UCSD-AML1 (cell line): Measurements from ENCODE around the gene M1AP.
A peak's percentile ranks its signal among the peaks of the same experiment; 100 is the strongest.
"Not testable (repeated sequence)": the region's sequence is repeated elsewhere in the genome, so short reads cannot be mapped to it uniquely, and the experiment has no call there.

Experiments used
- DNase-seq: peaks from one replicate; lab custom pipeline; 2025; ENCODE audit not compliant: unreplicated experiment; lab: John Stamatoyannopoulos, UW

The M1AP gene

DNA sequence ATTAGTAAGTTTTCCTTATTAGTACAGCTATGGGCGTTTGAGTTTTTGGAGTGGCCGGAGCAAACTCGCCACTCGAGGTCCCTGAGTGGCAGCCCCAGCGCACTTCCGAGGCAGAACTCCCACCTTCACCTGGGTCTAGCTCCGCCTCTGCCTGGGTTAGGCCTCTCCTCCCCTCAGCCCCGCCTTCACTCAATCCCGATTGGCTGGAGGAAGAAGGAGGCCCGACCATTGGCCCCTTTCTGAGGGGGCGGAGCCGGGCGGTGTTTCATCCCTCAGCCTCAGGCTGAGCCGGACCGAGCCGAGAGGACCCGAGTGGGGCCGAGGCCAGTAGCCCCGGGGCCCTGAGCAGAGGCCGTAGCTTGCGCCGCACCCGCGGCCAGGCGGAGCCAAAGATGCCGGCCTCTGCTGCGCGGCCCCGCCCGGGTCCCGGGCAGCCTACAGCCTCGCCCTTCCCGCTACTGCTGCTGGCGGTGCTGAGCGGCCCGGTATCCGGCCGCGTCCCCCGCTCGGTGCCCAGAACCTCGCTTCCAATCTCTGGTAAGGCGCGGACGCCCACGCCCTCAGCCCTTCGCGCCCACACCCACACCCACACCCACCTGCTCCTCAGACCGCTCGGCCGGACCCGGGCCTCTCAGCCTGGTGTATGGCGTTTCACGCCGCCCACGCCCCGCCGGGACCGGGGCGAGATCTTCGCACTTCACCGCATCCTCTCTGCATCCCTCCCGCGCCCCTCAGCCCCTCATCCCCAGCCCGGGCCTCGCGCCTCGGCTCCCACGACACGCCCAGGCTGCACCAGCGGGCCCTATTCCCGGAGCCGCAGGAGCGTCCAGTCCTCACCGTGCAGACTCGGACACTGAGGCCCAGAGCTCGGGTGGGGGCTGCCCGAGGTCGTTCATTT is 6.1 kb upstream of the M1AP start, which contains the start of gene SEMA4F:
TSS of gene SEMA4F (plus strand) at position 263 of the 898 bp plus-strand sequence. CDS start at position 393, 130 bp downstream.
- peak; percentile 92 for DNase-seq

DNA sequence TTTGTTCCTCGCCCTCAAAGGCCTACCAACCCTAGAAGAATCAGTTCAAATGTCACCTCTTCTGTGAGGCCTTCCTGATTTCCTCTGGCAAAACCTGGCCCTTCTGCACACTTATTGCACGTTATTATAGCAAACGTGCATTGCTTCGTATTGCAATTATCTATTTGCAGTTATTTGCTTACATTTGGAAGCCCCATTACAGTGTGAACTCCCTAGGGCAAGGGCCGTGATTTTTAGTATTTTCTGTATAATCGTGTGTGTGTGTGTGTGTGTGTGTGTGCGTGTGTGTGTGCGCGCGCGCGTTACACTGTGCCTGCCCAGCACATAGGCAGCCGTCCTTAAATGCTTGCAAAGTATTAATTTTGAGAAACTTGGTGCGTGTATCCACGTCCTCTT is 5.5 kb upstream of the M1AP start:
- no peak for DNase-seq

DNA sequence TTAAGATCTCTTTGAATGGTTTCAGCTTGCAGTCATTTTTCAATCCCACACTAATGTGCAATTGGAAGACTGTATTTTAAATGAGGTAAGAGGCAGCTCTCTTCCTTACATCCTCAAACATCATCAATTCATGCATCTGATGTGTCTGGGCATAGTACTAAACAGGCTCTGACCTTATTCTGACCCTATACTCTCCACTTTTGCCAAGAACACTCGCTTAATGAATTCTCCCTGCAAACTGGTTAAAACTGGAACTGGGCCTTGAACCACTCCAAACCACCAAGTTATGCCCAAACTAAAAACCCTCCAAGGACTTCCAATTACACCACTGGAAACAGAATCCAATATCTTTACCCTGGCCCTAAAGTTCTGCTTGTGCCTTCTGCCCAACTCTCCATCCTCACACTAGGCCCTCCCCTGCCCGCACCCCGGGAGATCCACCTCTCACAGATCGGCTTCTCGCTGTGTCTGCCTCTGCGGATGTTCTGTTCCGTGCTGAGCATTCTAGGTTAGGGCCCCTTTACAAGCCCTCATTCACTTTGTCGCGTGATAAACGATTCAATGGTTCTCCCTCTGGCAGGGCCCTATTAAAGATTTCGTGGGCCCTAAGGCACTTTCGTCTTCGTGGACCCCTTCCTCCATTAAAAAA is 1.2 kb downstream of the M1AP start:
- DNase-seq: no peak

DNA sequence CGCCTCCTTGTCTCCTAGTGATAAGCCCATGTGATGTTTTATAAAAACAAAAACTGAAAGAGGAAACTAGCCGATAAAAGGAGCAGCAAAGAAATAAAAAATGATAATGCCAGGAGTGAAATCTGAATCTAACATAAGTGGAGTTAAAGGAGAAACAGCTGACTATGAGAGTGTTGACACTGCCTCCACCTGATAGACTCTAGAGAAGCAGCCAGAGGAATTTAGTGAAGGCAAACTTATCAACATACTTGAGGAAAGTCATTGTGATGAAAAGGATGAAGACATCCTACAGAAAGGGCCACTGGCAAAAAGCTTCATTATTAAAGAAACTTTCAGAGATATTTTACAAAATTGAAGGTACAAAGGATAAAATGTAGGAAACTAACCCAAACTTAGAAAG is 1.9 kb downstream of the M1AP start:
- DNase-seq: no peak

DNA sequence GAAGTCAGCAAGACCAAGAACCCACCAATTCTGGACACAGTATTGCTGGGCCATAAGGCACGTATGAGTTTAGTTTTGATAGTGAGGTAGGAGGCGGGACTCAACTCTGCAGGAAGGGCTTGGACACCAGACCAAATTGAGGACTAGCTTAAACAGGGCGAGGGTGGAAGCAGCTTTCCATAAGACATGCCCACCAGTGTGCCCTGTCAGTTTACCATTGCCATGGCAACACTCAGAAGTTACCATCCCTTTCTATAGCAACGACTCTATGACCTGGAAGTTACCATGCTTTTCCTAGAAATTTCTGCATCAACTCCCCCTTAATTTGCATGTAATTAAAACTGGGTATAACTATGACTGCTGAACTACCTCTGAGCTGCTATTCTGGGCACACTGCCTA is 2.8 kb downstream of the M1AP start:
- no peak for DNase-seq

DNA sequence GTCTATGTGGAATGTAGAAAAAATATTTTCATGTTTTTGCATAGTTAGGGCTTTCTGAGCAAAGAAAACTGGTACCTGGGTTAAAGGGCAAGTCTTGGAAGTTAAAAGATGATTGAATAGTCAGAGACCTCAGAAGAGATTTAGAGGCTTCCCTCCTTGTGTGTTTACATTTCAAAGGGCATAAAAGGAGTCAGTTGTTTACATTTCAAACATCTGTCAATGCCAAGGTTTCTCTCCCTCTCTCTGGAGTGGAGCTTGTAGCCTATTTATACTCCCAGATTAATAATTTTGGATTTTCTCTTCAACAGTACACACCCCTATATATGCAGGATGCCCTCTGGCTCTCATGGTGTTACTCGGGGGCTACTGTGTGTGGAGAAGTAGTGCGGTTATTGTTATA is 8.6 kb downstream of the M1AP start:
- DNase-seq: no peak

DNA sequence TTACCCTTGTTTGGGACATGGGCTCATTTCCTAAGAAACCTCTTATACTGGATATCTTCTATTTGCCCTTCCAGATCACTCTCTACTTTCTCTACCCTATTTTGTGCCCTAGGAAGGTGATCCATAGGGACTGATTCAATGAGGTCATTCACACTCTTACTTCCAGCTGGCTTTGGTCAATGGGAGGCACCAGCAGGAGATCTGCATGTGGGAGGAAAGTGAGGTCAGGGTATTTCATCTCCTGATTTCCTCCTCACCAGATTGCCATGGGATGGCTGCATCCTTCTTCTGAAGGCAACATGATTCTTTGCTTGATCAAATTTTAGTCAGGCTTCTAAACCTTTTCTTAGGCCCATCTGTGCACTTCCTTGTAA is 15.2 kb downstream of the M1AP start:
- no peak for DNase-seq

DNA sequence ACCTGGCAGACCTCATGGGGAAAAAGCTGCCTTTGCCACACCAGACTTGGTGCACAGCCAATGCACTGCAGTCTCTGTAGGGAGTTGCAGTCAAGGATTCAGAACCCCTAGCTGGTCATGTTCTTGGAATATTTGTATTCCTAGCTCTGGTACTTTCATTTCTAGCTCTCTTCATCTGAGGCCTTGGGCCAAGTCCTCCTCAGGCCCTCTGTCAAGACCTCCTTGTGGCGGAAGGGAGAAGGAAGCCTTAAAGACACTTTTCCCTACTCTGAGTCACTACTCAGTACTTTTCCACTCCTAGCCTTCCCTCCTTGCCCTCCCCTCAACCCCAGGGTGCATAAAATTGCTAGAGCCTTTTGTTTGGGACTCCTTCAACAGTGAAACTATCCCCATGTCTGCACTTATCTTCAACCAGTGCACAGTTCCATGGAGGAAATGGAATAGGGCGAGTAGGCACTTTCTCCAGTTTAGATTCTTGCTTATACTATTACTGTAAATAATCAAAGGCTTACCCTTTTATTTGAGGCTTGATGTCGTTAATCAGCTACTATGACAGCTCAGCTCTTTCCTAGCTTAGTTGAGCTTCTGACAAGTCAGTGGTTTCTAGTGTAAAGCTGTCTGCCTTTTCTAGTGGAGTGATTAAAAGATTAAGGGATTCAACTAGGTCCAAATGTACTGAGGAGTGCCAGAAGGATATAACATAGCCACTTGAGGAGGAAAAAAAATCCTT is 15.8 kb downstream of the M1AP start:
- no peak for DNase-seq

DNA sequence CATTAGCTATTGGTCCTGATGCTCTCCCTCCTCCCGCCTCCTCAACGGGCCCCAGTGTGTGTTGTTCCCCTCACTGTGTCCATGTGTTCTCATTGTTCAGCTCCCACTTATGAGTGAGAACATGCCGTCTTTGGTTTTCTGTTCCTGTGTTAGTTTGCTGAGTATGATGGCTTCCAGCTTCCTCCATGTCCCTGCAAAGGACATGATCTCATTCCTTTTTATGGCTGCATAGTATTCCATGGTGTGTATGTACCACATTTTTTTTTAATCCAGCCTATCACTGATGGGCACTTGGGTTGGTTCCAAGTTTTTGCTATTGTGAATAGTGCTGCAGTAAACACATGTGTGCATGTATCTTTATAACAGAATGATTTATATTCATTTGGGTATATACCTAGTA is 17.7 kb downstream of the M1AP start:
- not testable (repeated sequence) for DNase-seq

DNA sequence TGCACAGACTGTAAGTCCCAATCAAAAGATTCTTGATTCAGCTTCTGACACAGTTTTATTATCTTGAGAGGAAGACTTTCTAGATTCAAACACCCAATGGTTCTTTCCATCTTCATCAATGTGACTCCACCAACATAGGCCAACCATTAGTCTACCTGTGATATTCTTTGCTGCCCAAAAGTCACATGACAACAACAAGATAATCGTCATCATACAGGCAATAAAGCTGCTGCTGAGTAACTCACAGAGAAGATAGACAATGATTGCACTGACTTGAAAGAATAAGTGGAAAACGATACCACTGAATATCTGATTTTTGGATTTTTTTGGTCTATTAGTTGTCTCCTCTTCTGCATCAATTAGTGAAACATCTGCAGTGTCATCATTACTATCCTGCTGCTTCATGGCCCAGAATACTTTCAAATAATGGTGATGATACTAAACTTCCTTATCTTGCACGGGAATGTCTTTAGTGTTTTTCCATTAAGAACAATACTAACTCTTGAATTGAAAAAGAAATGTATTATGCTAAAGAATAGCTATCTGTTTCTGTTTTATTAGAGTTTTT is 19.5 kb downstream of the M1AP start:
- no peak for DNase-seq

DNA sequence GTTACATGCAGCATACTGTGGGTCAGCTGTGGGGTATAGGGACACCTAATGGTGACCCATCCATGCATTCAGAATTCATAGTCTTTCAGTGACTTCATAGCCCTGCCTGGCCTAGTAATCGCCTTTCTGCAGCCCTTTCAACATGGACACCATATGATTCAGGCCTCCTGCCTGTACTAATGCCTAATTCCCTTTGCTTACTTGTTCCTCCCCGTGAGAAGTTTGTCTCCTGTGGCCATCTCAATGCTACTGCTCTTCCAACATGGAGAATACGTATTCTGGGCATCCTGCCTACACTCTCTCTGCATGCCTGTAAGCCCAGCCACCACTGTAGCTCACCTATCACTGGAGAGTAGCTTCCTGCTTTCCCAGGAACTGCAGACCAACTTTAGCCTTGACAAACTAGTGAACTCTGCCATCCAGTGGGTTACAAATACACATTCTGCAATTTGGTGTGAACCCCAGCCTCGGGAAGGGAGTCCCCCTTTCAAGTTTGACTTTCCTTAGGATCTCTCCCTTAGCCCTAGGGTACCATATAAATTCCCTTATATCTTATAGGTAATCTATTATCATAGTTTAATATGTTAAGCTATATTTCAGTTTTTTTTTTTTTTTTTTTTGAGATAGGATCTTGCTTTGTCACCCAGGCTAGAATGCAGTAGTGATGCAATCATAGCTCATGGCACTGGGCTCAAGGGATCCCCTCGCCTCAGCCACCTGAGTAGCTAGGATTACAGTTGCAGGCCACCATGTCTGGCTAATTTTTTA is 22.3 kb downstream of the M1AP start:
- peak; percentile 18 for DNase-seq

DNA sequence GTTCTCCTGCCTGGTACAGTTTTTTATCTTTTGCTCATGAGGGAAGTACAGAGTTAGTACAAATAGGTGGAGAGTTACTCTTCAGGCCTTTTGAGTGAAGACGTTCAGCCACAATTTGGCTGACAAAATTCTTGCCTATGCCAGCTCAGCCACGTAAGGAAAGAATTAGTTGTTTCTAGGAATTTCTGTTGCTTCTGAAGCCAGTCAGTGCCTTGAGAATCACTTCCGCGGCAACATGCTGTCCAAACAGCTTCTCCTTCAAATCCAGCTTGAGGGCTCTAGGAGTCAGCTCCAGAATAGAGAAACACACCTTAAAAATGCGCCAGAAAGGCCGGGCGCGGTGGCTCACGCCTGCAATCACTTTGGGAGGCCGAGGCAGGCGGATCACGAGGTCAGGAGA is 27.5 kb downstream of the M1AP start:
- DNase-seq: no peak

DNA sequence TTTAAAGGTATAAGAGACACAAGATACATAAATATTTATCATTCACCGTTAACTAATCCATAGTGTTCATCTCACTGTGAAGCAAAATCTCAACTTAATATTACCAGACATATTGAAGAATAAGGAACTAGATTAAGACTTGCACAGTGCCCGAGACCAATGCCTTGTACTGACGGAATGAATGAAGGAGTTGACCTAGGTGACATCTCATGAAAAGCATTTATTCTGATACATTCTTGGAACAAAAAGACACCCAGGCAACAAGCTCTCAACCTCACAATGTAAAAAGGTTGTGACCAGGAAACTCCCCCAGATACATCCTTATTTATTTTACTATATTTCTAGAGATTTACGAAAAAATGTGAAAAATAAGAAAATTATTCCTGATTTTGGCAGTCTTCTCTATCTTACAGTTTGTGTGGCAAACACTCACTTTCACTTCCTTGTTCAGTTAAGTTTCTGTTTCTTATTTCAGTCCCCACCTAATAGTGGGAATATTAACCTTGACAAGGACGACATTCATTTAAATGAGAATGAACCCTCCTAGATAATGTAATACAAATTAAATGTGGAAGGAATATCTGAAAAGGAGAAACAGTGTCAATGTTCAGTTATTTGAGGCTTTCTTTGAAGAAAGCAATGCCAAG is 28.4 kb downstream of the M1AP start:
- no peak for DNase-seq

DNA sequence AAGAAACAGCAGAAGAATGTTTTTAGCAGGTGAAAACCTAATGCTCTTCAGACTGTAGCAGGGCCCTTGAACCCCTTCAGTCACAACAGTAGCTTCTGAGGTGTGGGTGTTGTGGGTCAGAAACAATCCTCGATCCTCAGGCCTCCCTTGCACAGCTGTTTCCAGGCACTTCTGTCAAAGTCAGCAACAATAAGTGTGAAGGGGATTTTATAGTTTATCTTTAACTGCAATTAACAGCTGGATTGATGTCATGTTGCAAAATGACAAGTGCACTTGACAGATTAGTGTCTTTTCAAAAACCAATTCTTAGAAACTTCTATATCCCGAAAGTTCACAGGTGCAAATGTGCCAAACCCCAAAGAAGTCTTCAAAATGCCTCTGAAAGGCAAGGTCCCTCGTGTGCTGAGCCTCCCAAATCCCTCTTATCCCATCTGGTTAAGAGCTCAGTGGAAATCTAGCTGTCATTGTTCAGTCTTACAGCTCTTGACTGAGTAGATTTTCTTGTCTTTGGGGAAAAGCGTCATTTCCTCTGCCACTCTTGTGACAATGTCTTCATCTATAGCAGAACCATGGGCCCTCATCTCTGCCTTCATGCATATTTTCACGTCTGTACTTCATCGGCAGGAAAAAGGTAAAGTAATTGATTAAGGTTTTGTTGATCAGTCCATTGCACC is 29.6 kb downstream of the M1AP start:
- DNase-seq: no peak

DNA sequence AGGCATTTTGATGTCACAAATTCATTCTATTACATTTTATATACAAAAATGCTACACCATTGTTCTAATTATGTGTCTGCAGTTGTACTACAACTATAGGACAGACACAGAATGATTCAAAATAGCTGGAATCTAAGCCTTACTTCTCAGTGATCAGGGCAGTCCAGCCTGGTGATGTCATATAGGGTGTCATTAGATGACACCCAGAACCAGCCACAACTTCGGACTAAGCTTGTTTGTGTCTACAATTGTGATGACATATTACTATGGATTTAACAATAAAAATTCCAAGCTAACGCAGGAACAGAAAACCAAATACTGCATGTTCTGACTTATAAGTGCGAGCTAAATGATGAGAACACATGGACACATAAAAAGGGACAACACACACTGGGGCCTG is 31.0 kb downstream of the M1AP start:
- no peak for DNase-seq

DNA sequence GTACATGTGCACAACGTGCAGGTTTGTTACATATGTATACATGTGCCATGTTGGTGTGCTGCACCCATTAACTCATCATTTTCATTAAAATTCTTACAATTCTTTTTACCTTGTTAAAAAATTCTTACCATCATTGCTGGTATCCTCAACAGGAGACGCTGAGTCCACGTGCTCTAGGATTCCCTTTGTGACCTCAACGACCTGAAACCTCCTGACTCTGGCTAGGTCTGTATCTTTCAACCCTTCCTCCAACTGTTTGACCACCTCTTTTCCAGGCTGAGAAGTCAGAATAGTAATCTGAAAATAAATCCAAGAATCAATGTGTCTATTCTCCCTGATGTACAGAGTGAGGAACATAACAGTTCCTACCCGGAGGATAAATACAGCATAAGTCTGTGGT is 41.2 kb downstream of the M1AP start:
- no peak for DNase-seq

DNA sequence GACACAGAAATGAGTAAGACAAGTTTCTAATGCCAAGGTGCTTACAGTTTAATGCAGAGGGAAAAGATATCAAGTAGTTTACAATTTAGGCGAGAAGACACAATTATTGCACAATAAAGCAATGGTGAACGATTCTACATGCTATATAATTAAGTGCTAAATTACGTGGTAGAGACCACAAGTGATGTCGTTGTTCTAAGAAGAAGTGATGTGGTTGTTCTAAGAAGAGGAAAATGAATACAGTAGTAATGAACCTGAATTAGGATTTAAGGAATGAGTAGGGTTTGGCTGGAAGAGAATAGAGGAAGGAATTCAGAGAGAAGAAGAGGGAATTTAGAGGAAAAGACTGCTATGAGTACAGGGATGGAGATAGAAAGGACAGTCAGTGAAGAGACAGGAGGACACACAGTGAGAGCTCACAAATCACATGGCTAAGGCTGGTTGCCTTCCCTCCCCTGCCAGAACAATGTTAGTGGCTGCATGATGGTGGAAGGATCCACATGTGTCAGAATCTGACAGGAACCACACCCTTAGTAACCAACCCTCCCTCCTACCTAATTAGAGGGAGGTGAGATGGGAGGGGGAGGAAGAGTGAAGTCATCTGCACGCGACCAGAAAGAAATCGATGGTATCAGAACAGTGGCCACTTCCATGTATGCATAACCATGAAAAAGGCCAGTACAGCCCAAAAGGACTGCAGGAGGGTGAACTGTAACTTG is 44.7 kb downstream of the M1AP start:
- DNase-seq: no peak

DNA sequence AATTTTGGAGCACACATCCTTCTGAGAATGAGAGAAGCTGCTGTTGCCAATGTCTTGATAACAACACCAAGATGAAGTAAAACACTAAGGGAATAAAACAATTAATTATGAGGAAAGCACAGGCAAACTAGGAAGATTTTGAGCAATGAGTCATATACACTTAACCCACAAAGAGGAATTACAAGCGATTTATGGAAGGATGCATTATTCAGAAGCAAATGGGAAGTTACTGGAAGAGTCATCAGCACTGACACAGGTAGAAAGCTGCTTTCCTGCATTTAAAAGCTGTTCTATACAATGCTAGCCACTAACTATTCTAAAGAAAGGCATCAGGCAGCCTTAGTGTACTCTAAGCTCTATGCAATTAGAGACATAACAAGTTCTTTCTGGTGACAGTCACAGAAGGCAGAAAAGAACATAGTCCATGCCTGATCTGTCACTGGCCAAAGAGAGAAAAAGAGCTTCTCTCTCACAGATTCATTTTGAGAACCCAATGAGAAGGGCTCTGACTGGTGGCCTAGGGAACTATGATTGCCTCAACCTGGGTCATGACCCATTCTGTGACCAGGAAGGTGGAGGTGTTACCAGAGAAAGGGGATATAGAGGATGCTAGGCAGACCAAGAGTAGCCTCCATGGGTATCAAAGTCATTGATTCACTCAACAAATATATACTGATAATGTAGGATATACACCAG is 45.4 kb downstream of the M1AP start:
- DNase-seq: no peak
